Measurements from ENCODE around the gene RTL3. TPM values are rescaled to one million over a fixed set of nuclear protein-coding genes. Genes with fewer than 3 reads are reported as not detected.

The RTL3 gene
- 0.05 to 0.07 TPM (median 0.06 TPM) in 3 of 5 replicates, not detected in the others for total RNA-seq (2022; extraction: Qiagen RNA extraction; ENCODE audit: low read depth)

GRCh38 chrX:78658845-78659744 lies at the start of gene RTL3:
Gene RTL3, minus strand, starts transcription at chrX:78659328. Its CDS starts 908 bp downstream, at chrX:78658420.

Other genes starting within 250 kb of the RTL3 start
- not detected in 5 replicates for gene LPAR4, start 88.4 kb upstream of the RTL3 start, total RNA-seq (2022; extraction: Qiagen RNA extraction; ENCODE audit: low read depth)

All from A549 treated with RU486 at 1 μM for 4 hours (cell line).